GM04504 (cell line): ENCODE results near the gene ADAMTSL1.

Source experiments
- DNase-seq: peaks from one replicate; pipeline ENCODE4 v3.0.0-alpha.2; 2012; ENCODE audit warnings: low read depth

Gene ADAMTSL1

DNA sequence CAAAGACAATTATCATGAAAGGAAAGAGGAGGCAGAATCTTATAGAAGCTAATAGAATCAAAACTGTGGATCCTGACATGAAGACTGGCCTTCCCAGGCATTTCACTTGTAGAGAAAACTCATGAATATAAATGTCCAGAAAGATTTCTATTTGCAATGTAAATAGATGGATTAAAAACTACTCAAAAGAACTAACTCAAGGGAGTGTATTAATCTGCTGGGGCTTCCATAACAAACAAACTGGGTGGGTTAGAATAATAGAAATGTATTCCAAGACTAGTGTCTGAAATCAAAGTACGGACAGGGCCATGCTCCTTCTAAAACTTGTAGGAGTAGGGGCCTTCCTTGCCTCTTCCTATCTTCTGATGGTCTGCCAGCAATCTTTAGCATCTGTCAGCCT lies 267.4 kb downstream of the ADAMTSL1 start:
- DNase-seq: no peak

DNA sequence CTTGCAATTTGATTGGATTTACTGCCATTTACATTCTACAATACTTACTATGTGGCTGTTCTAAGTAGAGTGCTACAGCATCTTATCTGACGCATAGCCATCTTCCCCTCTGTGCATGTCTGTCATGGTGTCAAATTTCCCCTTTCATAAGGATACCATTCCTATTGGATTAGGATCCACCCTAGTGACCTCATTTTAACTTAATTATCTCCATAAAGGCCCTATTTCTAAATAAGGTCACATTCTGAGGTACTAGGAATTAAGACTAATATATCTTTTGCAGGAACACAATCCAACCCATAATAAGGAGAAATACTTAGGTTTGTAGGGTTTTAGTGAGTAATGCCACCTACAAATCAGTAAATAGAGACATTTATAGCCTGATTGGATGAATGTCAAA lies 268.0 kb downstream of the ADAMTSL1 start:
- no peak for DNase-seq

DNA sequence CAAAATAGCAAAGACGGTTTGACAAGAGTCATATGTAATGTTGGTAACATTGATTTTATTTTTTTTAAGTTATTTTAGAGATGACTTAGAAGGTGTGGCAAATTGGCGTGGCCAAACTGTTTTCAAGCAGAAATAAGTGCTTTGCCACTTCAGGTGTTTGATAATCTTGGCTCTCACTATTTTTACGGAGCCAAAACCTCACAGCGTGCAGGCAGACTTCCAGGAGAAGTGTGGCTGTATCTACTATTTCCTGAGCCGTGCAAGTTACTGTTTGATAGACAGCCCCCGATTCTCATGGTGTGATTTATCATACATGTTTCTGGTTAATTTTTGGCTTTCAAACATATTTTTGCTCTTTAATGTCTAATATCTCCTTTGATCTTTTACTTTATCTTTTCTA lies 269.5 kb downstream of the ADAMTSL1 start:
- DNase-seq: no peak

DNA sequence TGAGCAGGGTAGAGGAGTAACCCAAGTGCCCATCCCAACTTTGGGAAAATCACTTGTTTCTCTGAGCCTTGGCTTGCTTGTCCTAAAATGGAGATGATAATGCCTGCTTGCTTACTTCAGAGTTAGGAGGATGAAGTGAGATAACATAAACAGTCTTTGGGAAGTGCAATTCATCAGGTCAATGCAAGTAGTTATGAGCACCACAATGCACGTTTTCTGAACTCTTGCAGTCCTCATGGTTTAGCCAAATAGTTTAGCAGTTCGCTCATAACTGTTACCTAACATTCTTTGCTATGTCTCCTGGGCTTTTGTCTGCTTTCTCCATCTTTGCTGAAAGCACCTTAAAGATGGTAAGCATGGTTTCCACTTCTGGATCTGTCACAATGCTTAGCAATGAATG lies 270.0 kb downstream of the ADAMTSL1 start:
- DNase-seq: no peak

DNA sequence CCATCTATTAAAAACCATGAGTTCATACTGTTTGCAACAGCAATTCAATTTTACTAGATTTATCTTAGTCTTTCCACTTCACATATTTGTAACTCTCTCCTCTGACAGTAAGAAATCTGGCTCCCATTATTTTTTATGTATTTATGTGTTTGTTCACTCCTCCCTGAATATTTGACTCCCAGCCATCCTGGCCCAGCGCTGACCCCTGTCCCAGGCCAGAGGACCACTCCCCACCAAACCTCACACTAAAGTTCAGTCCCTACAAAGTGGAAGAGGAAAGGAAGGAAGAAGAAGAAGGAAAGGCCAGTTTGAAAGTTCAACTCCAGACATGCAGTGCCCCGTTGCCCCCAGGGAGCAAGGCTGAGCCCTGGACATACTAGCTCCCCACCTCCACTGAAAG lies 271.8 kb downstream of the ADAMTSL1 start:
- DNase-seq: no peak

DNA sequence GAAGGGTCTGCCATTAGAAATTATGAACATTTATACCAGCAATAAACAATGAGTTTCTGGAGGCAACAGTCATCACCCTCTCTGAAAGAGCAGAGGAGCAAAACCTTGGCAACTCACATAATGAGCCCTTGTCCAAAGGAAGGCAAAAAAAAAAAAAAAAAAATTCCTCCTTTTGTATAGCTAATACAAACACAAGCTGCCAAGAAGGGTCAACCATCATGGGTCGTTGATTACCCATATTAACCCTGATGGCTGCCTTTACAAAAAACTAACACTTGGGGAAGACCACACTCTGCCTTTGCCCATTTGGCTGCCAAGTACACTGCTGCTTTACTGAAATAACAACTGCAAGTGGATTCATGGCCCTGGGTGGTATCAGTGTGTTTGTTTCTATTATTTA lies 272.7 kb downstream of the ADAMTSL1 start:
- no peak for DNase-seq

DNA sequence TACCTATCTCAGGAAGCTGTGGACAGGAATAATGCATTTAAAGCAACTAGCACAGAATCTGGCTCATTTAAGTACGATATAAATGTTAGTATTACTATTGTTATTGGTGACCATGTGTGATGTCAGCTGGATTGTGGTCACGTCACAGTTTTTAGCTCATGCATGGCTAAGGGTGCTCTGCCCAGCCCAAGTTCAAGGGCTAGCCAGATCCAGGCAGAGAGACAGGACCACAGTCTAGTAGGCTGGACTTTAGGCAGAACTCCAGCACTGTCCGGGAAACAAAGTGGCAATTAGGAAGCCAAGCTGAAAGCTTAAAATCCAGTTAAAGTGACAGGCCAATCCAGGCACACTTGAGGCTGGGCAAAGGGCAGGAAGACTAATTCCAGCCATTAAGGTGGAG lies 273.6 kb downstream of the ADAMTSL1 start:
- DNase-seq: no peak

DNA sequence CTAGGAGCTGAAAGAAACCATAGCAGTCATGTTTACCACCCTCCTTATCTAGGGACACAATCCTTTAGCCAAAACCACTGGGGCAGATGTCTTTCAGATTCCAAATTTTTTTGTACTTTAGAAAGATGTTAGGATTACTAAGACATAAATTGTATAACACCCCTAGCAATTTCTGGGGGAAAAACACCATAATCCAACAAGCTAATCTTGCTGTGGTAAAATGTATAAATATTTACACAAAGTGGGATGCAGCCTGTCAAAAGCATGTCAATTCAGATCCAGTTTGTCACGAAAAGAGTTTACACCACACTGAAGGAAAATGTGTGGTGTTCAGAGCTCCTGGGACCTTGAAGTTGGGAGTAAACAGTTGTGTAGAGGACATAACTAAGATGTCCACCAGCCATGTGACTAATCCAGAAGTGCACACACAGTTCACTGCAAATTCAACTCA lies 274.3 kb downstream of the ADAMTSL1 start:
- DNase-seq: no peak

DNA sequence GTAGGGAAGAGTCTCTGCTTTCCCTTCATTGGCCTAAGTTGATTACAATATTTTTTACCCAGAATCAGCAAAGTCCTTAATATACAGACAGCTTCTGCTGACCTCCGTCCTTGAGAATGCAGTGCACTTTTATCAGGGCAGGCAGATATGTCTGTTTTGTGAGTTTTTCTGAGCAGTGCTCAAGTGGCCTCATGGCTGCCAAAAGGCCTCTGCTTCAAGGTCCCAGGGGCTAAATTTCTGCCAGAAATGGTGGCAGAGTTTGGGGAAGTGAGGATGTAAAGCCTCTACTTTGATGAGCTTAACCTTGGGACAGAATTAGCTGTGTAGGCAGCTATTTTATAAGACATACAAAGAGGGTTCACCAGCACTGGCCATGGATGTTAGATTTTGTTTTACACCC lies 275.8 kb downstream of the ADAMTSL1 start:
- no peak for DNase-seq

DNA sequence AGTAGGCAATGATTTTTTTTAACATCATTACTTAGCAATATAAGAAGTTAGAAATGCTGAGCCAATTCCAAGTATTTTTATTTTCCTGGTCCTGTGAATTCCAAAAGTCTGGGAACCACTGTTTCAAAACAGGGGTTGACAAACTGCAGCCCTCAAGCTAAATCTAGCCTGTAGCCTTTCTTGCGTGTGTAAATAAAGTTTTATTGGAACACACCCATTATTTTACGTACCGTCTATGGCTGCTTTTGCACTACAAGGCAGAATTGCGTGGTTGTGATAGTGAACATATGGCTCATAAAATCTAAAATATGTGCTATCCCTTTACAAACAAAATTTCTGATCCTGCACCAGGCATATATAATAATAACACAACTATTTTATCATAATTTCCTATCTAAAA lies 280.0 kb downstream of the ADAMTSL1 start:
- DNase-seq: no peak

DNA sequence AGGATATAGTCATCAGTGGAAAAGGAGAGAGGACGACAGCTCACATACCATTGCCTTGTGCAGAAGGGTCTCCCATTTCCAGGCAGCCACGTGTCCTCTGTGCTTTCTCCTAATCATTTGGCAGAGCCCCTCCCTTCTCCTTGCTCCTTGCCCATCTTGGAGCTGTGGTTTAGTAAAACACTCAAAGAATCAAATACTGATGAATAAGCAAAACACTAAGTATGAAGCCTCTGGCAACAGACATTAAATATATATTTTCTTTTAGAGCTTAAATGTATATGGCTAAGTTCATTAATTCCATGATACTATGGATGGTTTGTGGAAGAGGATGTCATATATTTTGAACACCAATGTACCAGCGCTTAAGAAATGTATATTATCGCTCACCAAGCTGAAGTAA lies 280.6 kb downstream of the ADAMTSL1 start:
- DNase-seq: no peak

DNA sequence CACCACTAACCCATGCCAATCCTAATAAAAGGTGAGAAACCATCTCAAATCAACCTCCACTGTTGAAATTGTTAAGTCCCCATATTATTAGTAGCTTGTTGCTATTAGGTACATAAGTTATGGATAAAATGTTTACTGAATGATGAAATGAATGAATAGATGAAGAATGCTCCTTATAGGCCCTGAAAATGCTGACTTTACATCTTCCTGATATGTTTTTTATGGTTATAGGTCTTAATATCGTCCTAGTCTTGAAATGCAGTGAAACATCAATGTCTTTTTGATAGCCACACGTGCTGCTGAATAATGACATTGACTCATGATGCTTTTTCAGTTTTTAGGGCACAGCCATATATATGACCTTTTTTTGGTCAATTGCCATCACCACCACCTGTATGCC lies 281.3 kb downstream of the ADAMTSL1 start:
- DNase-seq: no peak

DNA sequence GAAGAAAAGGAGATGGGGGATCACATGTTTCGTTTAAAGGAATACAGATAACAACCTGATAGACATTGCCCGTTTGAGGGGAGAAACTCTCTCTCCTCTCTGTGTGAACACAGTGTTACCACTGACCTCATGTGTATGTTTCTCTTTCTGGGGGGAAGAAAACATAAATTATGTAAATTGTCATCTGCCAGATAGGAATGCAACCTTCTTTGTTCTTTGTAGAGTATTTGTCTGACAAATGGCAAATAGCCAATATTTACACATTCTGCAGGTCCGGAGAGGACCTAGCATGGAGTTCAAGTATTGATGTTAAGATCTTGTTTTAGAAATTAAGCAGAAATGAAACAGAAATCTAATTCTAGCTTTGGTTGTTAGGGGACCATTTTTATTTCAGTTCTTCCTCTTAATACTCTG lies 282.8 kb downstream of the ADAMTSL1 start:
- no peak for DNase-seq

DNA sequence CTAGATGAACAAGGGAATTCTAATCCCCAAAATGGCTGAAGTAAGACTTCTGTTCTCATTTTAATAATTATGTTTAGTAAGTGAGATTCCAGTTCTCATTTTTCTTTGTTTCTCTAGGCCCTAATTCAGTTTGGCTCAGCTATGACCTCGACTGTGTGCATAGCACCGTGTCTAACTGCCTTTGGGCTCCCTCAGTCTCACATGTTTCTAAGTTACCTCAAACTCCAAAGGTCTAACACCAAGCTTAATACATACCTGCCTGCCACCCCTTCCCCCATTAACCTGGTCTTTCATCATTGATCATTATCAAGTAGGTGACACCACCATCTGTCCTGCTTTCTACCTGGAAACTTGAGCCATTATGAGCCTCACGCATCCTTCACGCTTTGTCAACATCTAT lies 285.9 kb downstream of the ADAMTSL1 start:
- no peak for DNase-seq

DNA sequence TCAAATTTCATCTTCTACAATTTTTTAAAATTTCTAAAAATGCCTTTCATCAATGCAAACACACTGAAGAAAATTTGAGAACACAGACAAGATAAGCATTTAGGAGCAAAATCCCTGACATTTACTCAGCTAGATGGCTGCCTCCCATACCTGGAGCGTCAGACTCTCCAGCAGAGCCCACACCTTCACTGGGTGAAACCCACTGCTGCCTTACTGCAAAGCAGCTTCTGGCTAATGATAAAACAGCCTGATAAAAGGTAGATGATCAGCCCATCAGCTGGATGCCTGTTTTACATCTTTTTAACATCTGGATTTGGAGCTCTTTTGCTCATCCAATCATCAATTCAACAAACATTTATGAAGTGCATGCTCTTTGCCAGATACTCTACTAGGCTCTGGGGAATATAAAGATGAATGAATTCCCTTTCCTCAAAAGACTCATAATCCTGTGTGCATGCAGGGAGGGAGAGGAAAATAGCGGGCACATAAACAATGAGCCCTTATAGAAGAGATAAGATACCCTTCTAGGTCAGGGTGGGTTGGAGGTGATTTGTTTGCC lies 287.9 kb downstream of the ADAMTSL1 start:
- DNase-seq: no peak

DNA sequence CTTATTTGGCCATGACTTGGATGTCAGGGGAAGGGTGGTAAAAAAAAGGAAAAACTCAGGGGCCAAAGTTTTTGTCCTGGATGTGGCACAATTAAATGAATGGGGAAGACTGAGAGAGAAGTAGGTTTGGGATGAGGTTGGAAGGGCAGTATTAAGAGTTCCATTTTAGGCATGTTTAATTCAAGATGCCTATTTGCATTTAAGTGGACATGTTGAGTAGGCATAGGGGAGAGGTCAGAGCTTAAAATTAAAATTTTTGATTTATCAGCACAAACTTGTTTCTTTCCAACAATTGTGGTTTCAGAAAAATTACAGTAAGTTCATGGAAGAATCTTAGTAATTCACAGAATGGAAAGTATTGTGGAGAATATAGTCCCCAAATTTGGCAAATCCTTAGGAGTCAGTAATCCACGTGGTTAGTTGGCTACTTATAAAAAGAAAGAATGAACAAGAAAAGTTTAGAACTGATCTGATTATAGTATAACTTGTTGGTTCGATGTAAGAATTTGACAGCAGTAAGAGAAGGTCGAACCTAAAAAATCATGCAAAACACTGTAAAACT lies 293.1 kb downstream of the ADAMTSL1 start:
- DNase-seq: no peak

DNA sequence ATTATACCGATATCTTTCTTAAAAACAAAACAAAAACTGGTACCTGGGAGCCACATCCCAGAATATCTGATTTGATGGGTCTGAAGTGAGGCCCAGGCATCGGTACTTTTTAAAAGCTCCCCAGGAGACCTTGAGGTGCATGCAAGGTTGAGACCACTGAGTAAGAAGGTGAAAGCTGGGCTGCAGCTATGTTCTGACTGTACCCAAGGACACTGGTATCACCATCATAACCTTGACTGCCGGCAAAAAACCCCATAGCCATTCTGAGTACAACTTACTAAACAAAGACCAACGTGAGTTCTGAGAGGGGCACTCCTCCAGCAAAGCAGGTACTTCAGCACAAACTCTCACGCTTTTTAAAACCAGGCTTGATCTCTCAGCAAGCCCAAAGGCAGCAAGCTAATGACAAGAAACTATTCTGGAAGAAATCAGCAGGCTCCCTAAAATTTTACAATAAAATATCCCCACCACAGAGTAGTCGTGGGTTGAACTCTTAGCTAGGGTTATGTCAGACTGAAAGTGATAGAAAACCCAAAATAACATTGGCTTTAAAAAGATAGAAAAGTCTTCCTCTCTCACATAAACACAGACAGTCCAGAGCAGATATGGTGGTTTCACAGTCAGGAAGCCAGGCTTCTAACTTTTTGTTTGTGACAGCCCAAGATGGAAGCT lies 295.1 kb downstream of the ADAMTSL1 start:
- no peak for DNase-seq

DNA sequence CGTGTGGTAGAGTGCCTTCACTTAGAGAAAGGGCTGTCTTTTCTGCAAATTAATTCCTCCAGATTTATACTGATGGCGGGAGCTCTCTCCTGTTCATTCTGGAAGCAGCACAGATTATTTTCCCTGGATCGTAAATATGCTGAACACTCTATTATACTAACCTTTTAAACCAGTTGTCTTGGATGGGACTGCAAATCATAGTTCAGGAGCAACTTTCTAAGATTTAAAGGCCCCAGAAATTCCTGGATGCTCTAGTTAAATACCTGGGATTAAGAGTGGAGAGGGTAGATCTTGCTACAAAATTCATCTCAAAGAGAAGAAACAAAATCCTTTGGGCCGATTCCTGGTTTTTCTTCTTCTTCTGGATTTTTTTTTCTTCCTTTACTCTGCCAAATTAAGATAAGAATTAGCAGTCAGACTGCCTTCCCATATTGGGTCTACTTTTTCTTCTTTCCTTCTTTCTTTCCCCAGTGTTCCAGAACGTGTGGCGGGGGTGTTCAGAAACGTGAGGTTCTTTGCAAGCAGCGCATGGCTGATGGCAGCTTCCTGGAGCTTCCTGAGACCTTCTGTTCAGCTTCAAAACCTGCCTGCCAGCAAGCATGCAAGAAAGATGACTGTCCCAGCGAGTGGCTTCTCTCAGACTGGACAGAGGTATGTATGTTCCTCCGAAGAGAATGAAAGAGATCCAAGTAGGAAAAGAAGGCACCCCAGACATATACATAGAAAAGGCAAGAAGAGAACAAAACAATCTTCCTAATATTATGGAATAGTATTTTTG lies 296.4 kb downstream of the ADAMTSL1 start:
- no peak for DNase-seq

DNA sequence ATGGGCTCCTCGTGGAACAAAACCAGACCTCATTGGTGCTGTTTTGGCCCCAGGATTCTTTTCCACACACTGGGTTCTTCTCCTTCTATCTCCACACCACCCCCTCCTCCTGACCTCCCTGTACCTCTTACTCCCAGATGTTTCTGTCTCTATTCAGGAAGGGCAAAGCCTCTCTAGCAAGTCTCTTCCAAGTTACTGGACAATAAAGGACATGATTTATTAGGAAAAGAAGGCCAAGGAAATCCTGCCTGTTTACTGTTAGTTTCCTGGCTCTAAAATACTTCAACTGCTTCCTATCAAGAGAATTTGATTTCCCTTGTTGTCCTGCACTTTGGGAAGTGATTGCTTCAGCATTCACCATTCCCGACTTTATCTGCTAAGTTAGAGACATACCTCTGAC lies 297.1 kb downstream of the ADAMTSL1 start:
- DNase-seq: no peak

DNA sequence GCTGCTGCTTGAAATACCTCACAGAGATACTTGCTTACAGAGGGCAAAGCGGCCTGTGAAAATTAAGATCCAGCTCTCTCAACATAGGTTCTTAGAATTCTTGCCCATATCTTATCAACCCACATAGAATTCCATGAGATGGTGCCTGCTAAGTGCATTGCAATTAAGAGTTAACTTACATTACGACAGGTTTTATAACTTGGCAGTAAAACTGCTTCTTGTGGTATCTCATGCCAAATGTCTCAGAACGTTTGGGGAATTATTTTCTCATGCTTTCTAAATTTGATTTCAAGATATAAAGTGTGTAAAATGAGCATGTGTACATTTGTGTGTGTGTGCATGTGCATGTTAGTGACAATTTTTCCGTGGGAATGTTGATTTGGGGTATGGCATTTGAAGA lies 297.8 kb downstream of the ADAMTSL1 start:
- DNase-seq: no peak

DNA sequence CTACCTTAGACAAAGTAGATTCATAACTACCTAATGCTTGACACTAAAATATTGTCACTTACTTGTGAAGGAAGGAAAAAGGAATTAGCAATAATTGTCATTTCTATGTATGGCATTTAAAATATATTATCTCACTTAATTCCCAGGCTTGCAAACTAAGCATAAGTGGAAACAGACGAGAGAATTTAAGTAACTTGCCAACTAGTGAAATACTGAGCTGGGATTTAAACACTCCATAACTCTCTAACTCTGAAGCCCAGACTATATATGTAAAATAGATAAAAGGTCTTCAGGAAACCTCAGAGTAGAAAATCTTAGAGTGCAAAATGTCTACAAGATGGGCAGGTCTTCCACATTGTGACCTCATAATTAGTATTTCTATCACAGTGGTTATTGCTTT lies 301.3 kb downstream of the ADAMTSL1 start:
- no peak for DNase-seq

DNA sequence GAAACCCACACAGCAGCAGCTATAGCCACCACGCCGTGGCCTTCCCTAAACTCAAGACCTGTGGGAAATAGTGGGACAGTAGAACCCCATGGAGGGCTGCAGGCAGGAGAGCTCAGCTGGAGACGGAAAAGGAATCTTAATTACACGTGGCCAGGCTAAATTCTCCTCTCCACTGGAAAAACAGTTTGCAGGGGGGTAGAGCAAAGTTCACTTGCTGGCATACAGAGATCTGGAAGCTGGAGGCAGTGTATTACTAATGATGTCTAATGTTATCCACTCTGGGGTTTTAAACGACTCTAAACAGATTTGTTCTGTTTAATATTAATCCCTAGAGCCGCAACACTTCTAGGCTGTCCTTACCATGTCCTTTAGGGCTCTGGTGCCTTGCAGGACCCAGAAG lies 302.0 kb downstream of the ADAMTSL1 start:
- DNase-seq: no peak
